Ascending aorta (tissue), 2 donors: ENCODE results near the gene ATP1A2. TPM values are rescaled to one million over a fixed set of nuclear protein-coding genes. Genes with fewer than 3 reads are reported as not detected.

Experiments
- DNase-seq, 2 donors: peaks; one replicate each; pipeline ENCODE4 v3.0.0-alpha.2; 2019; ENCODE audit warnings: low spot score in 2 of 2
- H3K27ac ChIP-seq, 2 donors: fragments of 200-600 bp; sonication (generic); one replicate each; pipeline ENCODE4 v1.5.1; 2016 to 2017; ENCODE audit warnings: mild to moderate bottlenecking in 1 of 2
- H3K27me3 ChIP-seq: fragments of 200-600 bp; sonication (generic); one replicate; pipeline ENCODE4 v1.5.1; 2017
- H3K36me3 ChIP-seq, 2 donors: fragments of 200-600 bp; sonication (generic); one replicate each; pipeline ENCODE4 v1.5.1; 2016
- H3K4me1 ChIP-seq, 2 donors: fragments of 200-600 bp; sonication (generic); one replicate each; pipeline ENCODE4 v1.5.1; 2016 to 2017; ENCODE audit warnings: mild to moderate bottlenecking in 1 of 2
- H3K4me3 ChIP-seq, 2 donors: fragments of 200-600 bp; sonication (generic); one replicate each; pipeline ENCODE4 v1.5.1; 2016 to 2017; ENCODE audit warnings: mild to moderate bottlenecking in 1 of 2
- H3K9me3 ChIP-seq, 2 donors: fragments of 200-600 bp; sonication (generic); one replicate each; pipeline ENCODE4 v1.5.1; 2016
- intact Hi-C: fragments of 100-400 bp; cut with DNase I; formaldehyde crosslinking; loops from one replicate; pipeline ENCODE4 v1.15.1; 2023
- total RNA-seq: library from RNA; depleted of rRNA; stranded (reverse); fragments of >200 nt; gene quantifications from one replicate; pipeline ENCODE4 v1.1.0, GENCODE V29; 2016
- TF ChIP-seq, protein P1 (sequence below), 3 experiments: fragments of 200-600 bp in 2 of 3; fragments of 450-650 bp in 1 of 3; sonication (generic) in 2 of 3; IDR thresholded peaks; one replicate each; pipeline ENCODE4 v1.5.1; 2016 to 2019; ENCODE audit warnings: antibody characterized with exemption in 3 of 3, mild to moderate bottlenecking in 1 of 3, moderate library complexity in 1 of 3

The ATP1A2 gene
- total RNA-seq, 1 donor from 2014 or later, result 316 TPM

- H3K9me3 ChIP-seq, result no peaks in the 10 kb centered on the region
- H3K36me3 ChIP-seq, result no peaks in the 10 kb centered on the region
- H3K4me1 ChIP-seq, result peaks cover 0 to 8% of the 10 kb centered on the region in 2 donors
- TF ChIP-seq, protein P1, sequence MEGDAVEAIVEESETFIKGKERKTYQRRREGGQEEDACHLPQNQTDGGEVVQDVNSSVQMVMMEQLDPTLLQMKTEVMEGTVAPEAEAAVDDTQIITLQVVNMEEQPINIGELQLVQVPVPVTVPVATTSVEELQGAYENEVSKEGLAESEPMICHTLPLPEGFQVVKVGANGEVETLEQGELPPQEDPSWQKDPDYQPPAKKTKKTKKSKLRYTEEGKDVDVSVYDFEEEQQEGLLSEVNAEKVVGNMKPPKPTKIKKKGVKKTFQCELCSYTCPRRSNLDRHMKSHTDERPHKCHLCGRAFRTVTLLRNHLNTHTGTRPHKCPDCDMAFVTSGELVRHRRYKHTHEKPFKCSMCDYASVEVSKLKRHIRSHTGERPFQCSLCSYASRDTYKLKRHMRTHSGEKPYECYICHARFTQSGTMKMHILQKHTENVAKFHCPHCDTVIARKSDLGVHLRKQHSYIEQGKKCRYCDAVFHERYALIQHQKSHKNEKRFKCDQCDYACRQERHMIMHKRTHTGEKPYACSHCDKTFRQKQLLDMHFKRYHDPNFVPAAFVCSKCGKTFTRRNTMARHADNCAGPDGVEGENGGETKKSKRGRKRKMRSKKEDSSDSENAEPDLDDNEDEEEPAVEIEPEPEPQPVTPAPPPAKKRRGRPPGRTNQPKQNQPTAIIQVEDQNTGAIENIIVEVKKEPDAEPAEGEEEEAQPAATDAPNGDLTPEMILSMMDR (IDR thresholded peaks at IDR 0.05), result no peak
- intact Hi-C loops, result no loop called here
- no peak for DNase-seq
- H3K4me3 ChIP-seq, result no peak overlapping the region
- no peak overlapping the region for H3K27ac ChIP-seq
- H3K27me3 ChIP-seq, result no peaks in the 10 kb centered on the region
These were observed 38.1 kb upstream of the ATP1A2 start for GRCh38 chr1:160077486-160077885.

DNA sequence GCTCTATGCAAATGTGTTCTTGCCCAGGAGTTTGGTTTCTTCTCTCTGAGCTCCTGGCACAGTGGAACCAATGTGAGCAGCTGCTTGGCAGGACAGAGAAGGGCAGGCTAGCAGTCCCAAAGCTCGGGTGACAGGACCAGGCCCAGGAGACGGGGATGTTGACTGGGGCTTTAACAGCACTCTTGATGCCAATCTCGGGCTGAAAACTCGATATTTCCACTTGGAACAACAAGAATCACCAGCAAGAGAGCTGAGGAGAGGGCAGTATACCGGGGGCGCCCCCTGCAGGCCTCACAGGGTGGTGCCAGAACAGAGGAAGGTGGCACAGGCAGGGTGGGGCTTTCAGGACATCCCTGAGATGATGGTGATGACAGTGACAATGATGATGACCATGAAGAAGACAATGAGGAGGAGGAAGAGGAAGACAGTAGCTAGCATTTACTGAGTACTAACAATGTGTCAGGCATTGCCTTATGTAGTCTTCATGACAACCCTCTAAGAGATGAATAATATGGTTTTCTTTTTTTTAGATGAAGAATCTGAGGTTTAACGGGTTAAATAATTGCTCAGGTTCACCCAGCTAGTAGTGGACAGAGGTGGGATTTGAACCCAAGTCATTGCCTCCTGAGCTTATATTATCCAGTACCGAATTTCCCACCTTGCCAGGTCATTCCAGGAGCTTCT, 36.9 kb upstream of the ATP1A2 start:
- Histone ChIP-seq H3K4me1 (peaks cover 0 to 8% of the 10 kb centered on the region in 2 donors), H3K27me3 (no peaks in the 10 kb centered on the region), H3K36me3 (no peaks in the 10 kb centered on the region), H3K9me3 (no peaks in the 10 kb centered on the region), H3K4me3 (no peak overlapping the region), H3K27ac (no peak overlapping the region)
- intact Hi-C loops, result no loop called here
- DNase-seq, result no peak
- TF ChIP-seq, protein P1 (IDR thresholded peaks at IDR 0.05), result peak; percentile 39 to 69 (median 64)

- no peaks in the 10 kb centered on the region for H3K27me3 ChIP-seq
These were observed 36.1 kb upstream of the ATP1A2 start for GRCh38 chr1:160079448-160079847.

DNA sequence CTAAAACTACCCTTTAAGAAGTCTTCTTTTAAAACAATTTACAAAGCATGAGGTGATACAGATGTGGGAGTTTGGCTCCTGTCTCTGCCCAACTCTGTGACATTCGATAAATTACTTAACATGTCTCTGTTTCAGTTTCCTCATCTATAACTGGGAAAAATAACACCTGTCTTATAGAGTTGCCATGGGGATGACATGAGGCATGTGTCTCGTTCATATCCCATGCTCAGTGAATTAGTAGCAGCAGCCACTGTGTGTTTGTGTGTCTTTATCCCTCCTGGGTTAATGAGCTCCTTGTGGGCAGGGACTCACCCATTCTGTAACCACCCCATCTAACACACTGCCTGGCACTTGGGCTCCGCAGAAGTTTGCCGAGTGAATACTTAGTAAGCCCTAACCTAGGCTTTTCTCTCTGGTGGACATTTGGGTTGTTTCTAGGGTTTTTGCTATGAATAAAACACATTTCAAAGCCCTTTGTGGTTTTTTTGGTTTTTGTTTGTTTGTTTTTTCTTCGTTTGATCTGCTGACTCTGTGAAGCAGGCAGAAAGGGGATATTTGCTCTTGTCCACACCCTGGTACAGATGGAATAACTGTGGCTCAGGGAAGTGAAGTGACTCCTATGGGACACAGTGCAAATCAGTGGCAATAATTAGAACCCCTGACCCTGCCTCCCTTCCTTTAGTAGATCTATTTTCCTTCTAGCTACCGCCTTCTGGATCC, 35.0 kb upstream of the ATP1A2 start:
- TF ChIP-seq, protein P1 (IDR thresholded peaks at IDR 0.05), result no peak
- Histone ChIP-seq H3K4me1 (peaks cover 3 to 20% of the 10 kb centered on the region in 2 donors), H3K27me3 (no peaks in the 10 kb centered on the region), H3K27ac (no peak overlapping the region), H3K36me3 (no peaks in the 10 kb centered on the region), H3K4me3 (no peak overlapping the region), H3K9me3 (no peaks in the 10 kb centered on the region)
- intact Hi-C loops, result loop anchor here (5.0 kb wide), 1 partner anchor 33 kb away; no protein-coding TSS in a partner anchor
- DNase-seq, result no peak

More at GRCh38 chr1:160079448-160079847, 36.1 kb upstream of the ATP1A2 start:
- Histone ChIP-seq H3K36me3 (no peaks in the 10 kb centered on the region), H3K4me3 (no peak overlapping the region), H3K9me3 (no peaks in the 10 kb centered on the region), H3K27ac (no peak overlapping the region), H3K4me1 (peaks cover 0 to 10% of the 10 kb centered on the region in 2 donors)
- intact Hi-C loops, result no loop called here
- TF ChIP-seq, protein P1 (IDR thresholded peaks at IDR 0.05), result no peak
- no peak for DNase-seq

DNA sequence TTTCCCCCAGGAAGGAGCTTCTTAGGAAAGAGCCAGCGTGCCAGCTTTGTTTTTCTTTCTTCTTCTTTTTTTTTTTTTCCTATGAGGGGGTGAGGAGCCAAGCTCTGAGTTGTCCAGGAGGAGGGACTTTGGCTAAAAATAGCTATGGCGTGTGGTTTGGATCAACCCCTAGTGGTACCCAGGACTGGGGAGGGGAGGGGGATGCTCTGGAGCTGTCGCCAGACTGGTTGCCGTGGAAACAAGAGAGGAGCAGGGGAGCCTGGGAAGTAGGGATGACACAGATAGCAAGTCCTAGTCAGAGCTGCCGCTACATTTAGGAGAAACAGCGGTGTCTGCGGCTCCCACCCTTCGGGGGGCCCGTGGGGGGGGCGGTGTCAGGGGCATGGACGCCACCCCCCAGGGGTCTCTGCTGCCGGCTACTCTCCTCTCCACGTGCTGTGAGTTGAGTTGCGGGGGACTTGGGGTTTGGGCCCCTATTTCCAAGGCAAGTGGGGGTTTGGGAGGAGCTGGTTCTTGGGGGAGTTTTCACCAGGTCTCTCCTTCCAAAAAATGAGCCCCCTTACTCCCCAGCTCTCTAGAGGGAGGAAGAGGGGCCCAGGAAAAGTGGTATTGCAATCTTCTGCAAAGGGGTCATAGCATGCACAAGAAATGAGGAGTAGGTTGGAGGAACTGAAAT, 34.2 kb upstream of the ATP1A2 start, which contains the start of gene KCNJ9:
Gene KCNJ9 (plus strand): TSS at position 278 of the 676 bp plus-strand sequence. CDS start 2,493 bp downstream, outside the sequence.
- H3K4me1 ChIP-seq, result peaks cover 7 to 27% of the 10 kb centered on the region in 2 donors
- TF ChIP-seq, protein P1 (IDR thresholded peaks at IDR 0.05), result no peak
- intact Hi-C loops, result loop anchor here (5.0 kb wide), 1 partner anchor 34 kb away; no protein-coding TSS in a partner anchor
- no peaks in the 10 kb centered on the region for H3K9me3 ChIP-seq
- no peak within 1 kb of the TSS for H3K27ac ChIP-seq
- no peaks in the 10 kb centered on the region for H3K27me3 ChIP-seq
- no peak for DNase-seq
- no peak within 1 kb of the TSS for H3K4me3 ChIP-seq
- no peaks in the 10 kb centered on the region for H3K36me3 ChIP-seq
